ENCODE results near the gene MRTFA. TPM values are rescaled to one million over a fixed set of nuclear protein-coding genes. Genes with fewer than 3 reads are reported as not detected.

The MRTFA gene
- polyA plus RNA-seq, 4 donors = 19.6 to 32.0 (median 28.0) TPM

DNA sequence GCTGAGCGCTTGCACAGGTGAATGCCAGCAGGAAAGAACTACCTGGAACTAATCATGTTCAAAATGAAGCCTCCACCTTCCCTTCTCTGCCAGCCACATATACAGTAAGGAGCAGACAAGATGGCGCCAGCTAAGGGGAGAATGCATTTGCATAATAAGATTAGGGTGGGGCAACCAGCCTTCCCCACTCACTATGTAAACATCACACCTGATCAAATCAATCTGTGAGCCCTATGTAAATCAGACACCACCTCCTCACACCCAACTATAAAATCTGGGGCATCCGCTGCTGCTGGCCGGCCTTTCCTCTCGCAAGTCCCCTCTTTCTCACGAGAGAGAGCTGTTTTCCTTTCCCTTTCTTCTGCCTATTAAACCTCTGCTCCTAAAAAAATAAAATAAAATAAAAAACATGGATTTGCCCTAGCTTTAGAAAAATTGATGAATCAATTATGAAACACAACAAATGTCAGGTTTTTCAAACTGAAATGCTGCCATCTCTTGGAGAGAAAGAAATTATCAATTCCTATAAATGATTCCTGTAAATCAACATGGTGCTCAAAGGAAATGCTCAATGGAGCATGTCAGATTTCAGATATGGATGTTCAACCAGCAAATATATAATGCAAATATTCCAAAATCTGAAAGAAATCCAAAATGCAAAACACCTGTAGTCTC is 157.3 kb downstream of the MRTFA start:
- DNase-seq (ENCODE audit: low read depth in 4 of 4, low spot score in 2 of 4) = no peak

DNA sequence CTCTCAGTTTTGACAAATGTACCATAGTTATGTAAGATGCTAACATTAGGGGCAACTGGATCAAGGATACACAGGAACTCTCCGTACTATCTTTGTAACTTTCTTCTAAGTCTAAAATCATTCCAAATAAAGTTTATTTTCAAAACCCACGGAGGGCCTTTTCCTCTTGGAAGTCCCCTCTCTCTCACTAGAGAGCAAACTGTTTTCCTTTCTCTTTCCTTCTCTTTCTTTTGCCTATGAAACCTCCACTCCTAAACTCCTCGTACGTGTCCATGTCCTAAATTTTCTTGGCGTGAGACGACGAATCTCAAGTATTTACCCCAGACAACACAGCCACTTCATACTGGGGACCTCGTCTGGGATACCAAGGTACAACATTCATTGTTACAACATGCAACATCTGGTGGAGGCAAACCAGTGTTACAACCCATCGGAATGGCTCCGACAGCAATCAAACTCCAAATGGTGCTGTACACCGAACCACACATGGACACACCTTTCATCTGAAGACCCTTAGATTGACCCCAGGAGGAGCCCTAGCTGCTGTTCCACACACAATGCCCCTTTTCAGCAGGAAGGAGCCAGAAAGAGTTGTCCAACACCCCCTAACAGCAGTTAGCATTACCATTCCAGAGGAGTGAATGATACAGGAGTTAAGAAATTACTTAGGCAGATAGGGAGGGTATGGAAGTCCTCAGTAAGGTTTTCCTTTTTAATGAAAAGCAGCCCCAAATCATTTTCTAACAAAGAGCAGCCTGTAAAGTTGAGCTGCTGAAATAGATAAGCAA is 158.0 kb downstream of the MRTFA start:
- DNase-seq (ENCODE audit: low read depth in 4 of 4, low spot score in 2 of 4) = no peak

DNA sequence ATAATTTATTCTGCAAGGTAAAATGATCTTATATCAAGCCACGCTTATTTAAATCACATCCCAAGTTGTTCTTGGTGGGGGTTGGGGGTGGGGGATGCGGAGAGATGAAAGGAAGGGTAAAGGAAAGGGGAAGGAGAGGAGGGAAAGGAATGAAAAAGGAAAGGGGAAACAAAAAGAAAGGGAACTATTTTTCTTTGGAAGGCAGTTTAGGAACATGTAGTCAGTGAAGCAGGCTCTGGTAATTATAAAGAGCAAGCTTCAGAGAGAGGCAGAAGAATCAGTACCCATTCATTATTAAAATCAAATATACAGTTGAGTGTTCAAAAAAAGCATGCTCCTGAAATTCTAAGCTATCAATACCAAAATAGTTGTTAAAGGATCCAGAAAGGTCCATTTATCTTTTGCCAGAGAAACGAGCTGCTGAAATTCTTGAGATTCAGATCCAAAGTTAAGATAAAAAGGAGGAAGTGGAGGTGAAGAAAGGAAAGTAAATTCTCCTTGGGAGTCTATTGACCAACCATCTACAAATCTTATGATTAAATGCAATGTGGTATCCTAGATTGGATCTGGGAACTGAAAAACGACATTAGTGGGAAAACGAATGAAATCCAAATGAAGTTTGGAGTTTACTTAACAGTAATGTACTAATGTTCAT is 158.7 kb downstream of the MRTFA start:
- DNase-seq (ENCODE audit: low read depth in 4 of 4, low spot score in 2 of 4) = no peak

DNA sequence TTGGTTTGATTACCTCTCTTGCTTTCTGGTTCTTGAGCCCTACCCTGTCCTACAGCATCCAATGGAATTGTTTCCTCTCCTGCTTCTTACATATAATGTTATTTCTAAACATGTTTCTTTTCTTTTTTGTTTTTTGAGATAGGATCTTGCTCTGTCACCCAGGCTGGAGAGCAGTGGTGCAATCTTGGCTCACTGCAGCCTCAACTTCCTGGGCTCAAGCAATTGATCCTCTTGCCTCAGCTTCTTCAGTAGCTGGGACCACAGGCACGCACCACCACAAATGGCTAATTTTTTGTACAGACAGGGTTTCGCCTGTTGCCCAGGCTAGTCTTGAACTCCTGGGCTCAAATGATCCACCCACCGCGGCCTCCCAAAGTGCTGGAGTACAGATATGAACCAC is 160.2 kb downstream of the MRTFA start:
- DNase-seq (ENCODE audit: low read depth in 4 of 4, low spot score in 2 of 4) = no peak

DNA sequence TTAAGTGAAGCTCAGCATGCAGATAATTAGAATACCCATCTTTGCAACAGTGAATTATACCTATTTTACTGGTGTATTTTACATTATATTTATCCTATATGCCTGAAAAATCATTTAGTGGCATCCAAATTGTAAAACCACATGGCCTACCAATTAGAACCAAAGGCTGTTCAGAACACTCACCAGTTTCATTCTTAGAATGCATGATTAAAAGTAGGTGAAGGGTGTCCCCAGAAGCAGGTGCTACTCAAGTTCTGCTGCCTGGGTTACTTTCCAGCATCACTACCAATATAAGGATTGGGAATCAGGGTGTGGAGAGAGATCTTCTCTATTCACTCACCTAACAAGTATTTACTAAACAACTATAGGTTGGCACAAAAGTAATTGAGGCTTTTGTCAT is 162.8 kb downstream of the MRTFA start:
- DNase-seq (ENCODE audit: low read depth in 4 of 4, low spot score in 2 of 4) = no peak

DNA sequence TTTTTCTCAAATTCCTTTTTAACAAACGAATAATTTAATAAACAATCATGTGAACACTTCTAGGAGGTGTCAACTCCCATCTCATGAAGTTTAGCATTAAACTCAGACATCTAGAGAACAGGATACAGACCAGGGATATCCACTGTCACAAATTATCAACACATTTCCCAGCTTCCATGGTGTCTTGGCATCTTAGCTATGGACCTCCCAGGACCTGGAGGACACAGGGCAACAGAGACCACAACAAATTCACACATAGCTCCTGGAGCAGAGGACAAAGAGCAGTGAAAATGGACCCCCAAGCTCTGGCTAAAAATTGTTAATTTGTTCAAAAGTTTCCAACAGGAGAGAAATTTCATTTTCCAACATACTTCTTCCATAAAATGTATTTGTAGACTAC is 163.9 kb downstream of the MRTFA start:
- DNase-seq (ENCODE audit: low read depth in 4 of 4, low spot score in 2 of 4) = no peak

DNA sequence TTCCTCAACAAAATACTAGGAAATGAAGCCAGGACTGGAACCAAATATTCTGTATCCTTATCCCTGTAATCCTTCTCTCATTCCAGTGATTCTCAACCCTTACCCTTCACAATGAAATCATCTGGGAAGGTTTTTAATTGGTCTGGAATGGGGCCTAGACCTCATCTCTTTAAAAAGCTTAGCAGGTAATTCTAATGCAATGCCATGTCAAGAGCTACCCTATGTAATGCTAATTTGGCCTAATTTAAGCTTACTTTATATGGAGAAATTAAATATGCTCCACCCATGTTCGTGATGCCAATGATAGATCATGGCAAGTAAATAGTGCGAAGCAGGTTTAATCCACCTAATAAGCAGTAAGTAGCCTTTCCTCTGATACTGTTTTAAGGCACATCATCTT is 164.5 kb downstream of the MRTFA start:
- no peak for DNase-seq (ENCODE audit: low read depth in 4 of 4, low spot score in 2 of 4)

DNA sequence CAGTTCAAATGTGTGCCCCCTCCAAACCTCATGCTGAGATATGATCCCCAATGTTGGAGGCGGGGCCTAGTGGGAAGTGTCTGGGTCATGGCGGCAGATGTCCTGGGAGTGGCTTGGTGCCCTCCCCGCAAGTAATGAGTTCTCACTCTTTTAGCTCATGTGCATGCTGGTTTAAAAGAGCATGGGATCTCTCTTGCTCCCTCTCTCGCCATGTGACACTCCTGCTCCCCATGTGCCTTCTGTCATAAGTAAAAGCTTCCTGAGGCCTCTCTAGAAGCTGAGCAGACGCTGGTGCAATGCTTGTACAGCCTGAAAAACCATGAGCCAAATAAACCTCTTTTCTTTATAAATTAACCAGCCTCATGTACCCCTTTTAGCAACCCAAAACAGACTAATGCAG is 167.3 kb downstream of the MRTFA start:
- DNase-seq (ENCODE audit: low read depth in 4 of 4, low spot score in 2 of 4) = no peak

DNA sequence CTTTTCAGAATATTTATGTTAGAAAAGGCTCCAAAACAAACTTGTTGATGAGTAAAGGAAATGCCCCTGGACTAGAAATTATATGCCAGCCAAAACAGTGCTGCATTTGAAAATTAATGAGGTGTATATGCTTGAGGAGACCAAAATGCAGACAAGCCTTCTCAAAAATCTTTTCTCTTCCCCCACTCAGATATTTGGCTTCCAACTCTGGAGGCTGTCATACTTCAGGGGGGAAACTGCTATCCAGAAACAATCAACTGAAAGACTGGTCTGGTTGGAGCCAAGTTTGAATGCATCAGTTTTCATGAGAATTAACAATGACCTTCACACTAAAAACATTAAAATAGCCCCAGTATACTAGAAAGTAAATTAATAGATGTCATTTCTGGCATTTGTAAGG is 167.9 kb downstream of the MRTFA start:
- no peak for DNase-seq (ENCODE audit: low read depth in 4 of 4, low spot score in 2 of 4)

DNA sequence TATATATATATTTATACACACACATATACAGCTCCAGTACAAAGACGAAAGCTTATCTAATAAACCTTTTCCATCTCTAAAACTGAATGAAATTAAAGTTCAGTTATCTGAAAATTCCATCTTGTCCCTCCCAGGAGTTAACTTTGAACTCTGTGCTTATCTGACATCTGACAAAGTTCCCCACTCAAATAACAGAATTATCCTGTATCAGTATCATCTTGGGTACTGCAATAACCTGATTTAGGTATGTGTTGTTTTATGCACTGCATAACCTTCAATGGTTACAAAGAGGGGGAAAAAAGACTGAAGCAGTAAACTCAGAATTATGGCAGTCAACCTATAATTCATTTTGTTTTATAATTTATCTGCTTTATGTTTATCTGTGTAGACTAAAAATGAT is 169.5 kb downstream of the MRTFA start:
- DNase-seq (ENCODE audit: low read depth in 4 of 4, low spot score in 2 of 4) = no peak

DNA sequence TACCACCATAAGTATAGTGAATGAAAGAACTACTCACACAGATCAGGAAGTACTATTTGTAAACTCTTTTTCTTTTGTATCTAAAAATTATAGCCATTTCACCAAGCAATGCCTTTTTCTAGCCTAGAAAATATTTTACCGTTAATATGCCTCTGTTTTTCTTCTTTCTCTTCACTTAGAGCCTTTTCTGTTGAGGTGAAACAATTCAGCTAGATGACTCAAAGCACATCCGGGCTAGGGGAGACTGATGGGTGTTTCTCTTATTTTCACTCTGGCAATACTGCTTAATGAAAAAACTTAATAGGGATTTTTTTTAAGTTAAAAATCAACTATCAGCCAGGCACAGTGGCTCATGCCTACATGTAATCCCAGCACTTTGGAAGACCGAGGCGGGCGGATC is 172.8 kb downstream of the MRTFA start:
- DNase-seq (ENCODE audit: low read depth in 4 of 4, low spot score in 2 of 4) = no peak

DNA sequence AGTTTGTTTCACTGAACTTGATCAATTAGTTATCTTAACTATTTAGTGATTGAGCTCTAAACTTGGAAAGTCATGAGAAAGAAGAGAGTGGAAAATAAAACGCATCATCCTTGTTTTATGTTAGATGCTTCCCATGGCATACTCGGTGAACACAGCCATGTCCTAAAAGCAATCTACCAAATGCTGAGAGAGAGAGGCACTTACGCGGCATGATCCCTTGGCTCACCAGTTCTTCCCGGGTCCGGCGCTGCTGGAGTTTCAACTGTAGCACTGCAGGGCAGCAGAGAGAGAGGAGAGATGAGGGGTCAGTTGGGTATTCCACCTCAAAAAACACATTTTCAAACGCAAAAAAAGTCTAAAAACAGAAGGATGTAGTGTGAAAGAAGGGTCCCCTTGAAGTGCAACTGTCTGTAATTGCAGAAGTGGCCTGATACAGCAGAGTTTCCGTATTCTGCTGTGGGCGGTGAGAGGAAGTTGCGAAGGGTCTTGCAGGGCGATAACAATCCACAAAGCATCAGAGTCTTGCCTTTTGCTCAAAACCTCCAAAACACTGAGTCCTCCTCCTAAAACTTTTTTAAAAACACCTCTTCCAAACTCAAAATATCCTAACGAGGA is 173.4 kb downstream of the MRTFA start:
- DNase-seq (ENCODE audit: low read depth in 4 of 4, low spot score in 2 of 4) = no peak

DNA sequence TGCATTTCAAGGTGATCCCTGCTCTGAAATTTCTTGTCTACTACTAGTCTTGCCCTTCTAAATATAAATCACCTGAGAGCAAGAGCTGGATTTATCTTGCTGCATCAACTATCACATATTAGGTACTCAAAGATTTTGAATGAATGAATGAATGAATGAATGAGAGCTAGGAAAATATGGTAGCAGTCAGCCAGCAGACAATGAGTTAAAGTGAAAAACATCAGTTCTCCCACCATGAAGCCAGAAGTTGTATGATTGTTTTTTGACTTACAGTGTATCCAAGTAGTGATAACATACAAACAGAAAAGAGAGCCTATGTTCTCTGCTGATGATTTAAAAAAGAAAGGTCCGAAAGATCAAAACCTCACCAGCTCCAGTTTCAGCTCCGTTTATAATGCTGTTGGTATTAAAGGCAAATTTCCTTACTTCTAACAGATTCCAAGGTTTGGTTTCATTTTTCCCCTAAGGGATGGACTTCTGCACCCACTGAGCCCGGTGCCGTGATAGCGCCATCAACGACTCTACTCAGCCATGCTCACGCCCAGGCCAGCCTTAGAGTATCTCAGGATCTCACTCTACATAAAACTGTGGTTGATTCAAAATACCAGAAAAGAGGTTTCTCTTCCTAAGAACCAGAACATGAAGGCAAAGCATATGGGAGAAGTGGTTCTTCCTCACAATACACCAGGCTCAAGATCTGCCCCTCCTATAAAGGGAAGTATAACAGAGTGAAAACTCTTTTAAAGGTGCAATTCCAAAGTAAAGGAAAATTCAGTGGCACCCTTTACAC is 174.1 kb downstream of the MRTFA start:
- no peak for DNase-seq (ENCODE audit: low read depth in 4 of 4, low spot score in 2 of 4)

DNA sequence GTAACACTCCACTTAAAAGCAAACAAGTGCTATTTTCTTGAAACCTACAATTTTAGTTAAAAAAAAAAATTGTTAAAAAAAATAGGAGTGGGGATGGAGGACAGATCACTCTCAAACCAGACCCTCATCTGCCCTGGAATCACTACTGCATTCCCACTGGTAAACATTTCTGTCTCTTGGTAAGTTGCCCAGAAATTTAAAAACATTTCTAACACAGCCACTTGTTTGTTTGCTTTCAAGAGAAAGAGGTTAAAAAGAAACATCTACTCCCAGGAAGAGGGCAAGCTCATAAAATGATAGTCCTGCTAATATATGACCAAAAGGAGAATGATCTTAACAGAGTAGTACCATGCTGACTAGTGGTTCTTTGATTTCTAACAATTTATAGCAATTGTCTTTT is 182.8 kb downstream of the MRTFA start:
- DNase-seq (ENCODE audit: low read depth in 4 of 4, low spot score in 2 of 4) = no peak

DNA sequence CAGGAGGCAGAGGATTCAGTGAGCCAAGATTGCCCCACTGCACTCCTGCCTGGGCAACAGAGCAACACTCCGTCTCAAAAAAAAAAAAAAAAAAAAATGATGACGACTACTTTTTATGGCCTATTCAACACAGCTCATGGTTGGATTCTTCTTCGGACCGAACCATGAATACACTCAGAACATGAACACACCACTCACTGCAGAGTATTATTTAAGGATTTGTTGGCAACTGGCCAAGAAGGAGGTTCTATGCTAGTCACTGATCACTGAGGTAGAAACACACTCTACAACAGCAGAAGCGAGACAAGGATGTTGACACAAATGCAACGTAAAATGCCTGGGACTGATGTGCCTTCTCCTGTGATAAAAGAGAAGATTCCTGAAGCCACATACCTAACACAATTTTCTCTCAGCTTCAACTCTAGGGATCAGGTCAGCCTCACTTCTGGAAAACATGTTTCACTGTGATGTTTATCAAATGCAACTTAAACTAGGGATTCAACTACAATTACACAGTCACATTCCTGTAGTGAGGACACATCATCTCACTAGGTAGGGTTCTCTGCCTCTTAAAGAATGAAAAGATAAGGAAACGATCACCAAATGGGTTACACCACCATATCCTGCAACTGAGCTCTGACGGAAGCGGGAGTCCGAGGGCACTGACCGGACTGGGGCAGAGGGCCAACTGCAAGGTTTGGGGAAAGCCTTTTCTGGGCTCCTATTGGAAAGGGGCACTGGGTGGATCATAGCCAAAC is 183.6 kb downstream of the MRTFA start:
- no peak for DNase-seq (ENCODE audit: low read depth in 4 of 4, low spot score in 2 of 4)

DNA sequence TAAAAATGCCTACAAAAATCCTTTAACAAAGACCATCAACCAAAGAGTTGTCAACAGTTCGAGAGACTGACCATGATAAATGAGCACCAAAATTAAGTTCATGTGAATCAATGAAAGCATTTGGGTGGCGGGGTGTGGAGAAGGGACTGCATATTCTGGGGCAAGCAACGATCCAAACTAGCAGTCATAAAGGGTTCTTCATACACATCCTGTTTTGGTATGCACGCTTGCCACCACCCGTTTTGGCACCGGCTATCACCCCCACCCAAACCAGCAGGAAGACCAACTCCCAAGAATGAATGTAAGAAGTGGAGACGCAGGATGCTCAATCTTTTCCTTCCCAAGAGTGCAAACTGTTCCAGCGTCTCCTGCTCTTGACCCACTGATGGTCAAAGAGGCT is 185.3 kb downstream of the MRTFA start:
- no peak for DNase-seq (ENCODE audit: low read depth in 4 of 4, low spot score in 2 of 4)

DNA sequence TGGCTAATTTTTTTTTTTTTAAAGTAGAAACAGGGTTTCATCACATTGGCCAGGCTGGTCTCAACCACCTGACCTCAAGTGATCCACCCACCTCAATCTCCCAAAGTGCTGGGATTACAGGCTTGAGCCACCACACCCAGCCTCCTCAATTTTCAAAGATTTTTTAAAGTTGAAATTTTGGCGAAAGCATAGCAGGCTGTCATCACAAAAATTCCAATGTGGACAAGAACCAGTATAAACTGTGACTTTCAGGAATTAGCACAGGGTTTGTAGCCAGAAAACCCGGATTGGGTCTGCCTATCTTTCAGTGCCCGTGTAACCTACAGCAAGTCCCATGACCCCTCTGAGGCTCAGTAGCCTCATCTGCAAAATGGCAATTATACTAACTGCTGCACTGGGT is 185.9 kb downstream of the MRTFA start:
- no peak for DNase-seq (ENCODE audit: low read depth in 4 of 4, low spot score in 2 of 4)

DNA sequence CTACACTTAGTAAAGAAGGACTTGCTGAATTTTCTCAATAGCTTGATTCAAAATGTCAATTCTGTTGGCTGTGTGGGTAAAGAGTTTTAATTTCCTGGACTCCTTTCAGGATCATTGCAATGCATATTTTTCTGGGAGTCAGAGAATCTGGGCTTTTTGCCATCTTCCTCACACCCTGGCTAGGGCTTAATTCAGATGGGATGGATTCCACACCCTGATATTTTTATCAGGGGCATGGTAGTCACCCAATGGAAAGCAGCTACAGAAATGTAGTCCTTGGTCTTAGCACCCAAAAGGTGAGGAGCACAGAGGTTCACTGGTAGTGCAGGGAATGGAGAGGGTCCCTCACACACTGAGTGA is 186.9 kb downstream of the MRTFA start:
- DNase-seq (ENCODE audit: low read depth in 4 of 4, low spot score in 2 of 4) = no peak

DNA sequence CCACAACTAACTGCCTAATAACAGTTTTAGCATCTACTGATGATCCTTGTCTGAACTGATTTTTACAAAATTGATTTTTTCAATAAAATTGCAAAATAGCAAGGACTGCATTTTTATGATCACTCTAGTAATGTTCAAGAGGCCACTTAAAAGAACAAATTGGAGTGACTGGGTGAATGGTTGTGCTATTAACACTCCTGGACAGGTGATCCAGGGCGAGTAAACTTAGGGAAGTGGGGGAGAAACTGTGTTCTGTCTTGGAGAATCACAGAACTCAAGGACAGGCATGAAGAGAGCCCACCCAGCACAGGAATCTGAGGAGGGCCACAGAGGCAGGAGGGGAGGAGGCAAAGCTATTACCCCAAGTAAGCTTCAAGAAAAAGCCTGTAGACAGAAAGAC is 190.3 kb downstream of the MRTFA start:
- DNase-seq (ENCODE audit: low read depth in 4 of 4, low spot score in 2 of 4) = no peak

DNA sequence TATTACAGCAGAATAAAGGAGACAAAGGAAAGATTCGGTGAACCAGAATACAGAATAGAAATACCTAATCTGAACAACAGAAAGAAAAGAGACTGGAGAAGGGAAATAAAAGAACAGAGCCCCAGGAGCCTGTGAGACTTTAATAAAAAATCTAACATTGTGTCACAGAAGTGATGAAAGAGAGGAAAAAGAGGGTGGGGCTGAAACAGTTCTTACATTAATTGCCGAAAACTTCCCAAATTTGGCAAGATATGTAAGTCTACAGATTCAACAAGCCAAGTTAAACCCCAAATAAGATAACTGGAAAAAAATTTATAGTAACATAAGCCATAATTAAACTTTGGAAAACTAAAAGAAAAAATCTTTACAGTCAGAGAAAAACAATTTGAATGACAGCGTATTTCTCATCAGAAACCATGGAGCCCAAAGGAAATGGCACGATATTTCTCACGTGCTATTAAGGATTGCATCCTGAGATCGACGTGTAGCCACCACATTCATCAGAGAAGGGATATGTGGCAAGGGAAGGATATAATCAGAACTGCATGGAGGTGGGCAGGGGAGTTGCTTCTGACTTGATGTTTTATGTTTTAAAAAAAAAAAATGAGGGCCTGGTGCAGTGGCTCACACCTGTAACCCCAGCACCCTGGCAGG is 192.2 kb downstream of the MRTFA start:
- DNase-seq (ENCODE audit: low read depth in 4 of 4, low spot score in 2 of 4) = no peak

Data from left renal cortex interstitium (tissue), 4 donors.